Endometrial microvascular endothelial cells (primary cell): ENCODE results near the gene C2orf81. TPM values are rescaled to one million over a fixed set of nuclear protein-coding genes. Genes with fewer than 3 reads are reported as not detected.
"Not testable (repeated sequence)": the region's sequence is repeated elsewhere in the genome, so short reads cannot be mapped to it uniquely, and the experiment has no call there.

Source experiments
- in situ Hi-C: cut with HindIII; loops from 2 replicates; pipeline ENCODE4 v1.10.0; 2017; ENCODE audit warnings: low sequenced_read_pairs, low pct_unique_long_range_greater_than_20kb; ENCODE audit errors: inconsistent ontology term
- total RNA-seq: library from RNA; depleted of rRNA; stranded (reverse); fragments of >200 nt; gene quantifications from one replicate; pipeline ENCODE4 v1.2.3, GENCODE V29; 2015; ENCODE audit errors: inconsistent ontology term

C2orf81 gene
- 0.46 TPM for total RNA-seq

GRCh38 chr2:74421221-74421870, at the start of gene C2orf81, which contains the start of gene WDR54:
Gene C2orf81, minus strand, starts transcription at chr2:74421619. Its CDS starts 59 bp downstream, at chr2:74421560.
Gene WDR54, plus strand, starts transcription at chr2:74421730. Its CDS starts 424 bp downstream, at chr2:74422154.
- in situ Hi-C loops: no loop called here

- in situ Hi-C loops: not testable (repeated sequence)
Observed at GRCh38 chr2:74470742-74471141, 49.3 kb upstream of the C2orf81 start.

- in situ Hi-C loops: no loop called here
Observed at GRCh38 chr2:74464406-74464805, 43.0 kb upstream of the C2orf81 start.

GRCh38 chr2:74462786-74463105, 41.3 kb upstream of the C2orf81 start:
- in situ Hi-C loops: no loop called here

- in situ Hi-C loops: no loop called here
Observed at GRCh38 chr2:74462054-74462785, 40.8 kb upstream of the C2orf81 start.

- in situ Hi-C loops: no loop called here
Observed at GRCh38 chr2:74461187-74462053, 40.0 kb upstream of the C2orf81 start.

- in situ Hi-C loops: not testable (repeated sequence)
Observed at GRCh38 chr2:74460187-74460586, 38.8 kb upstream of the C2orf81 start.

GRCh38 chr2:74459503-74460118, 38.2 kb upstream of the C2orf81 start:
- in situ Hi-C loops: not testable (repeated sequence)

- in situ Hi-C loops: no loop called here
Observed at GRCh38 chr2:74458938-74459363, 37.5 kb upstream of the C2orf81 start.

- in situ Hi-C loops: no loop called here
Observed at GRCh38 chr2:74458132-74458937, 36.9 kb upstream of the C2orf81 start, which contains the start of gene WBP1. Gene WBP1, plus strand, starts transcription at chr2:74458438. Its CDS starts 165 bp downstream, at chr2:74458603.

GRCh38 chr2:74457549-74458131, 36.2 kb upstream of the C2orf81 start:
- in situ Hi-C loops: no loop called here

GRCh38 chr2:74457129-74457548, 35.7 kb upstream of the C2orf81 start:
- in situ Hi-C loops: no loop called here

- in situ Hi-C loops: no loop called here
Observed at GRCh38 chr2:74454654-74455511, 33.5 kb upstream of the C2orf81 start, which contains the start of gene INO80B. Gene INO80B, plus strand, starts transcription at chr2:74455087. Its CDS starts 30 bp downstream, at chr2:74455117.

GRCh38 chr2:74450570-74451190, 29.3 kb upstream of the C2orf81 start:
- in situ Hi-C loops: no loop called here

GRCh38 chr2:74448771-74449170, 27.4 kb upstream of the C2orf81 start:
- in situ Hi-C loops: no loop called here

GRCh38 chr2:74447230-74447999, 26.0 kb upstream of the C2orf81 start:
- in situ Hi-C loops: no loop called here
